Skin epidermis (tissue), 12 donors: ENCODE measurements around the gene CLBA1.

Experiments
- H3K27ac ChIP-seq, 21 experiments: fragments of 200-600 bp; sonication (generic) in 11 of 21; one replicate each; pipeline ENCODE4 v1.5.0; 2020; ENCODE audit warnings: mild to moderate bottlenecking in 3 of 21, inconsistent platforms in 2 of 21, moderate library complexity in 2 of 21
- H3K4me3 ChIP-seq, 7 experiments: fragments of 200-600 bp; sonication (generic) in 2 of 7; one replicate each; pipeline ENCODE4 v1.5.0; 2020; ENCODE audit warnings: inconsistent platforms in 2 of 7, mild to moderate bottlenecking in 2 of 7, moderate library complexity in 1 of 7

The CLBA1 gene

DNA sequence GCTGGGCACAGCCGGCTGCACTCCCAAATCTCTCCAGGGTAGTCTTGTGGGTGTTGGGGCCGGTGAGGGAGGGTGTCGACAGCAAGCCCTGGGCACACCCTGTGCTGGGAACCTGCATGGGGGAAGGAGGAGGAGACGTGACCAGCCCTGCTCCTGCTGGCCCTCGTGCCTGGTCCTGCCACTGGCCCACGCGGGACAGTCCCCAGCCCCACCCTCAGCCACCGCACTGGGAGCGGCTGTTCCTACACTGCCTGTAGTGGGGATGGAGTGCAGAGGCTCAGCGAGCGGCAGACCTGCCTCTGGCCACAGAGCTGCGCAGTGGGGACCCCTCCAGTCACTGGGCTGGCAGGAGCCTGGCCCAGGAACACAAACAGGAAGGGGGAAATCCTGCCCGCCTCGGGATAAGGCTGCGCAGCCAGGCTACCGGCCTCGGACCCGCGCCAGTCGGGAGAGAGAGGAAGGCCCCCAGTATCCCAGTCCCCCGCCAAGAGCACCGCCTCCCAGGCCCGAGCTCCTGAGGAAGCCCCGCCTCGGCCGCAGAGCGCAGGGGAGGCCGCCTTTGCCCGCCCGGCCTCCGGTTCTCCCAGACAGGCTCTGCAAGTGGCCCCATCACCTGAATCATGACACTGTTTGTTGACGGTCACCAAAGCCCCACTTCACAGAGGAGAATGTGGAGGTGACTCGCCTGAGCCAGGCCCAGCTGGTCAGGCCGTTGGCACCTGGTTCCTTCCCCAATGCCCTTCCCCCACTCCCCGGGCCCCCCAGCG is 18.0 kb upstream of the CLBA1 start:
- Histone ChIP-seq H3K27ac (peak overlapping the region; percentile 55 to 98 (median 91)), H3K4me3 (peak overlapping the region; percentile 30 to 61 (median 45))

DNA sequence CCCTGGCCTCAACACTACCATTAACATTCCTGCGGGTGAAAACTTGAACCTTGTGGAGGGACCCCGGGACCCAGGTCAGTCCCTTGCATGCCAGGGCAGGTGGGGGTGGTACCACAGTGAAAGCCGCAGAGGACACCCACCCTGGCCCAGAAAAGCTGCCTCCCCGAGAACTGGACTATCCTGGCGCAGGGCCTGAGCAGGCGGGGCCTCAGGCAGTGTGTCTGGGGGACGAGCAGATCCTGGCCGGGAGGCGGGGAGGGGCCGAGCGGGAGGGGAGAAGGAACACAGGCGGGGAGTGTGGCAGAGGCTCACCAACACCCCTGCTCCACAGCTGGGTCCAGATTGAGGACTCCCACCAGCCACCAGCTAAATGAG is 17.4 kb upstream of the CLBA1 start:
- peak overlapping the region; percentile 30 to 61 (median 45) for H3K4me3 ChIP-seq
- H3K27ac ChIP-seq: peak overlapping the region; percentile 55 to 98 (median 91)

DNA sequence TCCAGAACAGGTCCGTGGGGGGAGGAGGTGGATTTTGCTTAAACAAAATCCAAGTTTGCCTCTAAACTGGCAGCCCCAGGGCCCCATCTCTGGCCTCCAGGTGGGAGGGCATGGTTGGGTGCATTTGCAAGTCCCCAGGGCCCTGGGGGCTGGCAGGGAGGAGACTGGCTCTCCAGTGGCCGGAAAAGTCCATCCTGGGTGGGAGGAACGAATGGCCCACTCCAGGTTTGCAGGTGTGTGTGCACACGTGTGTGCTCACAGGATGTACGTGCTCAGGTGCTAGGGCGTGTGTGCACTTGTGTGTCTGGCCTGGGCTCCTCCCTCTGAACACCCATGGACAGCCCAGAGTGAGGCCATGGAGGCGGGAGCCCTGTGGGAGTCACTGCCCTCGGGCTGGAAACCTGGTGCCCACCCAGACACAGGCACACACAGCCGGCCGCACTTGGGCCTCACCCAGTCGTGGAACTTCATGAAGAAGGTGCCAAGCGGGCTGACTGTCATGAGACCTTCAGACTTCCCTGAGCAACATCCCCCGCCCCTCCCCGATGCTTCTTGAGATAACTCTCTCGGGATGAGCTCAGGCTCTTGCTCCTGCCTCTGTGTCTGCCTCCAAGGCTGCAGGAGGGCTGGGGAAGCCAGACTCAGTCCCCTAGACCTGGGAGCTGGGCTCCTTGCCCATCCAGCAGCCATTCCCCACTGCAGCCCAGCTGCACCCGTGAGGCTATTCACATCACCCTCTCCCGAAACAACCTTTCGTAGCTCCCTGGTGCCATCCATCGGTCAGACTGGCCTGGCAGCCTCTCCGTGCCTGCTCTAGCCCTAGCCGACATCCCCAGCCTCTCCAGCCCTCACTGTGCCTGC is 16.8 kb upstream of the CLBA1 start:
- peak overlapping the region; percentile 34 to 61 (median 45) for H3K4me3 ChIP-seq

DNA sequence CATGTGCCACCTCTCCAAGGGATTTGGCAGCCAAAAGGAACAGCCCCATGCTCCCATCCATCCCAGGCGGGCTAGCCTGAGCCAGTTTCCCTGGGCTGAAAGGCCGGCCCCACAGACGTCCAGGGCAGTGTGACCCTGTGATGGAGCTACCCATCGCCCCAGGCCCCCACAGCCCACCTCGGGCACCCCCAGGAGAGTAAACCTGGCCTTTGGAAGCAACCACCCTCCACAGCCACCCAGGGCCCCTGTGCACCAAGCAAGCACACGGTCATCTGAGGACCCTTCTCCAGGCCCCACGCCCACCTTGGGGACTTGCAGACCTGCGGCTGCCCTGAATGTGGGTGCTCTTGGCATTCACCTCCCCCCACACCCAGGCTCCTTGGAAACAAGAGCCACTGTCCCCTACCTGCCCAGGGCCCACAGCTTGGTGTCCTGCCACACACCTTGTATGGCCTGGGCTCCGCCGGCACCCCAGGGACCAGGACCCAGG is 15.8 kb upstream of the CLBA1 start:
- H3K27ac ChIP-seq: peak overlapping the region; percentile 63 to 98 (median 91)
- peak overlapping the region; percentile 34 to 61 (median 45) for H3K4me3 ChIP-seq

More for the DNA sequence above, 16.8 kb upstream of the CLBA1 start:
- H3K27ac ChIP-seq: peak overlapping the region; percentile 70 to 98 (median 91)

DNA sequence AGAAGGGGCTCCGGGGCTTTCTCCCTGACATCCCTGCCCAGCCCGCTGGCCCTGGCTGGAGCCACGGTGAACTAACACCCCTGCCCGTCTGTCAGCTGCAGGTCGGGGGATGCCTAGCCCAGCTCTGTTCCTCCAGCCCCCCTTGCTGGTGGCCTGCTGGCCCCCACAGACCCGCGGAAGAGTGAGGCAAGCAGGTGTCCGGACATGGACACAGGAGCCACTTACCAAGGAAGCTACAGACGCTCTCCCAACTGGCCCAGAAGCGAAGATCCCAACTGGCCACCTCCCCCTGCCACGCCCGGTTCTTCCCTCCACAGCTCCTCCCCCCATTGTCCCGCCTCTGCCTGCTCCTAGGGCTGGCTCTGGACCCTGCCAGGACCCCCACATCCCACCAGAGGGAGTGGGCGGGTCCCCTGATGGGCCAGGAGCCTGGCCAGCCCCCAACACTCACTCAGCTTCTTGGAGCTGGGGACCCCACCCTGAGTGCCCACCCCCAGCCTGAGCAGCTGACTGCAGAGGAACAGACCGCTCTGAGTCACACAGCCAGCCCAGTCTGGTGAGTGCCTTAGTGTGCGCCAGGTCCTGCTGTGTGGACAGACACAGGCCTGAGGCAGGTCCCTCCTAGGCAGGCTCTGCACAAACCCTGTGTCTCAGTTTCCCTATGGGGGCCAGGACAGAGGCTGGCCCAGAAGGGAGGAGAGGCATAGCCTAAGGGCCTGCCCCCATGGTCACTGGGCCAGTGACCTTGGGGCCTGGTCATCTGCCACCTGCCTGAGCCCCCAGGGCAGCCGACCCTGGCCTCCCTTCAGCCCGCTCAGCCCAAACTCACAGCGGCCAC is 15.1 kb upstream of the CLBA1 start:
- H3K4me3 ChIP-seq: peak overlapping the region; percentile 34 to 61 (median 45)
- peak overlapping the region; percentile 63 to 98 (median 91) for H3K27ac ChIP-seq

DNA sequence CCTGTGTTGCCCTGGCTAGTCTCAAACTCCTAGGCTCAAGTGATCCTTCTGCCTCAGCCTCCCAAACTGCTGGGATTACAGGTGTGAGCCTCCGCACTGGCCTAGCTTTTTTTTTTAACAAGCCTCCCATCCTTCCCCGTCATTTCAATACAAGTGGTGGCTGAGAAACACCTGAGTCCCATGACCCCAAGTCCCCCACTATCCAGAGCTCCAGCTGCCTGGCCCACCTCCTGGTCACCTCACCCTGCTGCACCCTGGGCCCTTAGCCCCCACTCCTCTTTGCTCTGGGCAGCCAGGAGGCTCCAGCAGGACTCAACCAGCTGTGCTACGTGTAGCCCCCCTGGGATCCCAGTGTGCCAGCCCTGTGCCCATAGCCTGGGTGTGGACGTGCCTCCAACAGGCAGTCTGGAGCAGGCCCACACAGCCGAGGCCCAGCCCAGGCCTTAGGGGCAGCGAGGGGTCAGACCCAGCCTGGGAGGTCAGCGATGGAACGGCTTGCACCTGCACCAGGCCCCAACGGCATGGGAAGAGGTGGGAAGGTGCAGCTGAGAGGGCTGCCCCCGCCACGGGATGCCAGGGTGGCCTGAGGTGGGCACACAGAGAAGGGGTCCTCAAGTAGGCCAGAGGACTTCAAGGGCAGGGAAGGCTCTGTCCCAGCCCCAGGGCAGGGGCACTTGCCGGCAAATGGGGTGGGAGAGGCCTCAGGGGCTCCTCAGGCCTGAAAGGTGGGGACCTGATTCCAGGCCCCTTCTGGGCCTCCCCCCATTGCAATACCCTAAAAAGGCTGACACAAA is 13.9 kb upstream of the CLBA1 start:
- peak overlapping the region in 20 of 21 experiments; percentile 72 to 98 (median 92) for H3K27ac ChIP-seq
- H3K4me3 ChIP-seq: peak overlapping the region in 1 of 7 experiments; percentile 4

DNA sequence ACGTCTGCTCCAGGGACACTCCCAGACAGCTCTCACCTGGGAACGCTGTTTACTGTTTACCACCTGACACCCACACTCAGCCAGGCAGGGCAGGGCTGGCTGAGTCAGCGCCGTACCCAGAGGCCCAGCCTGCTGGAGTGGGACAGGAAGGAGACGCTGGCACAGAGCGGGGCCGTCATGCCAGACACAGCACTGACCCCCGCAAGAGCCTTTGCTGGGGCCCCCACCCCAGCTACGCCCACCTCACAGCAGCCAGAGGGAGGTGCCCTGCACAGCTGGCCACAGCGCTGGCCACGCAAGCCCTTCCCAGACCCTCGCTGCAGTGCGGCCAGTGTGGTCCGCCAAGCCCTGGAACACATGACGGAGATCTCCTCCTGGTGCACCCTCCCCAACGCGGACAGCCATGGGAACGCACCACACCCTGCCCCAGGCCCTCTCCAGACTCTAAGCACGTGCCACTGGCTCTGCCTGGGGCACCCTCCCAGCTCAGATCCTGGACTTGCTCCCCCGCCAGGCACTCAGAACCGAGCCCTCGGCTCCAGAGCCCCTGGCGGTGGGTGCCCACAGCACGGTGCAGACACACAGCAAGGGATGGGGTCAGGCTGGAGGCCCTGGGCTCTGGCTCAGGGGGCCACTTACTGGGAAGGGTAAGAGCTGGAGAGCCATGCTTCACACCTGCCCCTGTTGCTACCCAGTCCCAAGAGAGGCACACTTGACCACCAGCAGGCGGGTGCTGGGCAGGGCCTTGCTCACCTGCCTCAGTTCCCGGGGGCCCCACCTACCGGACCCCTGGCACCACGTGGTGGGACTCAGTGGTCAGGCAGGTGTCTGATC is 13.1 kb upstream of the CLBA1 start:
- Histone ChIP-seq H3K27ac (peak overlapping the region; percentile 71 to 98 (median 91)), H3K4me3 (no peak overlapping the region)

DNA sequence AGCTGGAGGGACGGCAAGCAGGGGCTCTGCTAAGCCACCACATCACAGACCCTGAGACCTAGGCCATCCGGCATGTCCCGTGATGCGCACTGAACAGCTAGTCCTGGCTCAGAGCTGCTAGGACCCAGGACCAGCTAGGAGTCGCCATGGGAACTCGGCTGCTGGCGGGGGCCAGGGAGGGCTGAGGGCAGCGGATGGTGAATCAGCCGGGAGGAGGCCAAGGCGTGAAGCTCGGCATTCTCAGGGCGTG is 12.5 kb upstream of the CLBA1 start:
- H3K27ac ChIP-seq: peak overlapping the region; percentile 71 to 98 (median 91)

DNA sequence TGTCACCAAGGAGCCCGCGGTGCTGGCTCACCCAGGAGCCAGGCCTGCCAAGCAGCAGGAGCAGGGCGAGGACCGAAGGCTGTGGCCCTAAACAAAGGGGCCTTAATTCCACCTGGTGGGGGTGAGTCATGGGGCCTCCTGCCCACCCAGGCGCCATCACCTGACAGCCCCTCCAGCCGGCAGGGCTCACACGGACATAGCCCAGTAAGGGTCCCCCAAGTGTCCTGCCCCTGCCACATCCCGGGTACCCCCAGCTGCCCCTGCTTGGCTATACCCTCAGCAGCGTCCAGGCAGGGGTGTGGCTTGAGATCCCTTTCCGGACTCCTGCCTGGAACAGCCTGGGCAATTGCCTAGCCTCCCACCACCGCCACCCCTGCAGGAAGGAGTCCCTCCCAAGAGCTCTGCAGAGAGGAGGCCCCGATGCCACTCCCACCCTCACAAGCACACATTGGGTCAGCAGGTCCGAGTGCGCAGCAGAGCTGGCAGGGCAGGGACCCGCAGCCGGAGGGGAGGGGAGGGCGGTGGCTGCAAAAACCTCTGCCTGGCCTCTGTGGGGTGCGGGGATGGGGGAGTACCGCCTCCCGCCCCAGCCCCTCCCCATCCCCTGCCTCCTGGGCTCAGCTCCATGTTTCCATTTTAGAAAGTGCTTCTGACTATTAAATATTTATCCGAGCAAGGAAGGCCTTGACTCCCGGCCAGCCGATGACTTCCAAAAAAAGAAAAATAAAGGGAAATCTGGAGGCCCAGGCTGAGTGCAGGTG is 12.0 kb upstream of the CLBA1 start:
- Histone ChIP-seq H3K27ac (peak overlapping the region; percentile 15 to 98 (median 91)), H3K4me3 (no peak overlapping the region)

More for the DNA sequence above, 12.5 kb upstream of the CLBA1 start:
- H3K4me3 ChIP-seq: no peak overlapping the region

DNA sequence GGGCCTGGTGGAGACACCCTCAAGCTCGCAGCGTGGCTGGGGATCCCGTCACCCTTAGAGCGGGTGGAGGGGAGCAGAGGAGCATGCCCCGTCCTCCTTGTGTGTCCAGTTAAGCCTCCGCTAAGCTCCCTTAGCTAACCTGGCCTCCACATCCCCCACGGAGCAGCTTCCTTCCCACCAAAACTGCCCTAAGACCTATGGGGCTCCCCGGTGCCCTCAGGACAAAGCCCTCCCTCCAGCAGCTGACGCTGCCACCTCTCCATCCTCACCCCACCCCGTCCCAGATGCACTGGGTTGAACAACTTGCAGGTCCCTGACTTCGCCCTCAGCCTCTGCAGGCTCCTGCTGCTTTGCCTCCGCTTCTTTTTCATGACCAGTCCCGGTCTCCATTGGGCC is 11.4 kb upstream of the CLBA1 start:
- H3K4me3 ChIP-seq: no peak overlapping the region
- peak overlapping the region in 19 of 21 experiments; percentile 2 to 98 (median 91) for H3K27ac ChIP-seq

DNA sequence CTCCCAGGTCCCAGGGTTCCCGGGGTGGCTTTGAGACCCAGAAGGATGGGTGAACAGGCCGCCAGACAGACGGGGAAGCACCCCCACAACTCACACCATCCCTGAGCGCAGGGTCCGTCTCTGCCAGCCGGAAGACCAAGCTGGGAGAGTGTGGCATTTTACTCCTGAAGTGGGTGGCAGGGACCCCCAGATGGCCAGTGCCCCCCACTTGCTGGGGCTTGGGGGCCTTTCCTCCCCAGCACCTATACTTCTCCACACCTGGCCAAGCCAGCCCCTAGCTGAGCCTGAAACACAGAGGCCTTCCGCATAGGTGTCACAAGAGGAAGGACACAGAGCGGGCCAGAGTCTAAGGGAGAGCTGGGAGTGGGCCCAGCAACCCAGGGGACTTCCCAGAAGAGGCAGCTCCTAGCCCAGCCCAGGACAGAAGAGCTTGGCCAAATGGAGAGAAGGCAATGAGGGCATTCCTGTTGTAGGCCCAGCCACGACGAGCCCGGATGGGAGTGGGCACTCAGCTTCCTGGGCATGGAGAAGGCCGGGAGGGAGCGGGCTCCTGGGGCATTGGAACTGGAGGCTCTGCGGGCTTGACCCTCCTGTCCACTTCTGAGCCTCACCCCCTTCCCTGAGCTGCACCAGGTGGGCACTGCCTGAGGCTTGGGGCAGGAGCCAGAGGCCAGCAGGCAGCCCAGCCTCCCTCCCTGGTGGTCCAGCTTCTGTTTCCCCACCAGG is 10.8 kb upstream of the CLBA1 start:
- peak overlapping the region in 16 of 21 experiments; percentile 2 to 98 (median 92) for H3K27ac ChIP-seq
- H3K4me3 ChIP-seq: no peak overlapping the region

DNA sequence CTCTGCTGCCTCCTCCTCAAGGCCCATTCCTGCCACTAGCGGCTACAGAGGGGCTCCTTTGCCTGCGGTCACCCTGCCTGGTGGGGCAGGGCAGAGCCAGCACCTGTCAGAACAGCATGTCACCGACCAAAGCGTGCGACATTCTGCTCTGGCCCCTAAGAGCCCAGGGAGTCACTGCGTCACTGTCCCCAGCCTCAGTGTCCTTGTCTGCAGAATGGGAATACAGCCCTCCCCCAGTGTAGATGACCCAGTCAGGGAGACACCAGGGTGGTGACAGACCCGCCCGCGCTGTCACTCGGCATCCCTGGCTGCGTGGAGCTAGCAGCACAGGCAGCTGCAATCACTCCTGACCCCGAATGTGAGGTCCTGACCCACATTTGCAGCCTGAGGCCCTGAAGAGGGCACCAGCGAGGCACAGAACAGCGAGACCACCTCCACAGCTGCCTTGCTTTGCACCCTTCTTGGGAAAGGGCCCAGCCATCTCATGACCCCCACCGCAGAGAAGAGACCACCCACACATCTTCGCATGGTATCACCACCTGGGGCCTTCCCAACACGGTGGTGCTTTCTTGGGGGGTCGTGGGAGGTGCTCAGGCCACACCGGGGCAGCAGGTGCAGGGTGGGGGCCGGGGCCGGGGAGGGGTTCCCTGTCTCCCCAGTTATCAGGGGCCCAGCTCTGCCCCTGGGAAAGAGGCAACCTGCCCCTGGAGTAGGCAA is 9.9 kb upstream of the CLBA1 start:
- no peak overlapping the region for H3K4me3 ChIP-seq
- H3K27ac ChIP-seq: peak overlapping the region in 2 of 21 experiments; percentile 76 to 91

DNA sequence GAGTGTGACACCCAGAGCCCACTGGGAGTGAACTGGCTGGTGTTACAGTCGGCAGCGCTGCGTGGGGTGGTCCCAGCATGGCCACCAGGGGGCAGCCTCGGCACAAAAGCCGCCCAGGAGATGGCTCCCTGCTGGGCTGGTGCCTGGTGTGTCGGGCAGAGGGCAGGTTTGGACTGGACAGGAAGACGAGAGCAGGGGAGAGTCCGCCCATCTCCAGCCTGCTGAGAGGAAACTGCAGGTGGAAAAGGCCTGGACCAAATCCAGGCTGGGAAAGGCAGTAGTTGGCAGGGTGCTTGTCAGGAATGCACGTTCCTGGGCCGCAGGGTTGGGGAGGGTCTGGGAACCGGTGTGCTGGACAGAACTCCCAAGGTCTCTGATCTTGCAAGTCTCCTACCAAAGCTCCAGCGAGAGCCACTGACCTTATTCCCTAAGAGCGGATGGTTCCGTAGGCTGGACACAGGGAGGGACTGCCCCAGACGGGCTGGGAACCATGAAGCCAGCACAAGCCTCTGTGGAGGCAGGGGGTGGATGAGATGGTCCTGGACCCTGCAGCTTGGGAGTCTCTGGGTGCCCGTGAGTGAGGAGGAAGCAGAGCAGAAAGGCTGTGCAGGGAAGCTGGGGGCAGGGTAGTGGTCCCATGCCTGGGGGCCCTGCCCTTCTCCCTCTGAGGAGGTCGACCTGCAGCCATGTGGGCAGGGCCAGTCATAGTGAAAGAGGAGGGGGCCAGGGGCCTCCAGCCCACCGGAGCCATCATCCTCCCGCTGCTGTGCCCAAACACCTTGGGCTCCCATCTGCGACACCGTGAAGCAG is 9.2 kb upstream of the CLBA1 start:
- no peak overlapping the region for H3K27ac ChIP-seq
- no peak overlapping the region for H3K4me3 ChIP-seq

DNA sequence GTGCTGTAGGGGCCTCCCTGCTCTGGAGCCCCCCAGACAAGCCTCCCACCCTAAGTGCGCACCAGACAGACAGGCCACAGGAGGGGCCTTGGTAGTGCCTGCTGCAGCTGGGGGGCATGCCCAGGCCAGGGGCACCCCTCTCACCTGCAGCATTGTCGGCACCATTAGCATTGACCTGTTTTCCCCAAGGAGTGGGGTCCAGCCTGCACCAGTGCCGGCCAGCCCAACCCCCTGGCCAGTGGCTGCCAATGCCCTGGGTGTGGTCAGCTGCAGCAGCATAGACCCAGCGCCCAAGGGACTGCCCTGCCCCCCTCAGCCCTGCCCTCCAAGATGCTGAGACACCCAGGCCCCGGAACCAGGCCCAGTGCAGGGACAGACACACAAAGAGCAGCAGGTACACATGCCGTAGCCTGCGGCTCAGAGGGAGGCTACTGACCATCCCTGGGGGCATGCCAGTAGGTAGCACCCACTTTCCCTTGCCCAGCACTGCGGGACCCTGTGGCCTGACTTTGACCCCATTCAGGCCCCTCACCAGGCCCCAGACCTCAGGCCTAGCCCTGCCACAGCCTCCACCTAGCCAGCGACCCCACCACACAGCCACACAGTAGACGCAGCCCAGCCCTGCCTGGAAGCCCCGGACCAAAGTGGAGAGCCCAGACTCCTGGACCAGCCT is 8.4 kb upstream of the CLBA1 start:
- Histone ChIP-seq H3K4me3 (peak overlapping the region; percentile 19 to 58 (median 46)), H3K27ac (peak overlapping the region in 9 of 21 experiments; percentile 9 to 78 (median 62))
